Nephron progenitor cell (in vitro differentiated cells): ENCODE results near the gene VPS8.

Experiments
- DNase-seq: peaks from one replicate; pipeline ENCODE4 v3.0.0; 2021
- H3K27ac Mint-ChIP-seq: 2 replicates; pipeline ENCODE4 v1.8.0; 2021; ENCODE audit warnings: mild to moderate bottlenecking, moderate library complexity, mixed read lengths
- H3K27me3 Mint-ChIP-seq: 2 replicates; pipeline ENCODE4 v1.8.0; 2021; ENCODE audit warnings: mild to moderate bottlenecking, low read depth, mixed read lengths; ENCODE audit not compliant: poor library complexity
- H3K36me3 Mint-ChIP-seq: 2 replicates; pipeline ENCODE4 v1.8.0; 2021; ENCODE audit warnings: low read depth, mixed read lengths
- H3K4me1 Mint-ChIP-seq: 2 replicates; pipeline ENCODE4 v1.8.0; 2021; ENCODE audit warnings: mixed read lengths
- H3K4me3 Mint-ChIP-seq: 2 replicates; pipeline ENCODE4 v1.8.0; 2021; ENCODE audit warnings: mild to moderate bottlenecking, moderate library complexity, mixed read lengths
- H3K9me3 Mint-ChIP-seq: 2 replicates; pipeline ENCODE4 v1.8.0; 2021; ENCODE audit warnings: mild to moderate bottlenecking, moderate library complexity, mixed read lengths
- CTCF ChIP-seq: fragments of 200-600 bp; sonication (generic); IDR thresholded peaks from 2 replicates; pipeline ENCODE4 v1.5.0; 2021; ENCODE audit warnings: antibody characterized with exemption

VPS8 gene

DNA sequence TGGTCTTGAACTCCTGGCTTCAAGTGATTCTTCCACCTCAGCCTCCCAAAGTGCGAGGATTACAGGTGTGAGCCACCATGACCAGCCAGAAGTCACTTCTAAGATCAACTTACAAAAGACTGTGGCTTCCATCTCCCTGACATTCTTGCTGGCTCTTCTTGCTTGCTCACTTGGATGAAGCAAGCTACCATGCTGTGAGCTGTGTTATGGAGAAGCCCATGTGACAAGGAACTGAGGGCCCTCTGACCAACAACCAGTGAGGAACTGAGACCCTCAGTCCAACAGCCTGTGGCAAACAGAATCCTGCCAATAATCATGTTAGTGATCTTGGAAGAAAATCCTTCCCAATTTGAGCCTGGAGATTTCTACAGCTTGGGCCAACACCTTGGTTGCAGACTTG, 7.2 kb upstream of the VPS8 start:
- Mint-ChIP-seq H3K36me3 (no peaks in the 10 kb centered on the region), H3K4me3 (no peak overlapping the region), H3K27ac (no peak overlapping the region), H3K27me3 (peaks cover 23% of the 10 kb centered on the region), H3K9me3 (no peaks in the 10 kb centered on the region), H3K4me1 (peaks cover 40% of the 10 kb centered on the region)
- DNase-seq = no peak
- TF ChIP-seq CTCF = no peak

GRCh38 chr3:184805351-184806038, 6.5 kb upstream of the VPS8 start:
- Mint-ChIP-seq H3K36me3 (no peaks in the 10 kb centered on the region), H3K27me3 (peaks cover 20% of the 10 kb centered on the region), H3K27ac (no peak overlapping the region), H3K9me3 (no peaks in the 10 kb centered on the region), H3K4me3 (no peak overlapping the region), H3K4me1 (peaks cover 40% of the 10 kb centered on the region)
- no peak for DNase-seq
- no peak for TF ChIP-seq CTCF

- Mint-ChIP-seq H3K4me3 (no peak overlapping the region), H3K36me3 (no peaks in the 10 kb centered on the region), H3K27ac (peak overlapping the region; percentile 18), H3K4me1 (peaks cover 40% of the 10 kb centered on the region), H3K9me3 (no peaks in the 10 kb centered on the region), H3K27me3 (peaks cover 10% of the 10 kb centered on the region)
- no peak for TF ChIP-seq CTCF
- DNase-seq = no peak
Observed at GRCh38 chr3:184806567-184807271, 5.2 kb upstream of the VPS8 start.

DNA sequence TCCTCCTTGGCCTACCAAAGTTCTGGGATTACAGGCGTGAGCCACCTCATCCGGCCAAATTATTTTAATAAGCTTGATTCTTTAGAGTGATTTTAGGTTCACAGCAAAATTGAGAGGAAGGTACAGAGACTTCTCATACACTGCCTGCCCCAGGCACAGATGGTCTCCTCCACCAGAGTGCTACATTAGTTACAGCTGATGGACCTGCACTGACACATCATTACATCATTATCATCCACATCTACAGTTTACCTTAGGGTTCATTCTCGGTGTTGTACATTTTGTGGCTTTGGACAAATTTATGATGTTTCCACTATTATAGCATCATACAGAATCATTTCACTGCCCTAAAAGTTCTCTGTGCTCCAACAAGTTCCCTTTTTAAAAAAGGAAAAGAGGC, 4.4 kb upstream of the VPS8 start:
- no peak overlapping the region for H3K4me3 Mint-ChIP-seq
- no peak overlapping the region for H3K27ac Mint-ChIP-seq
- DNase-seq = no peak
- H3K27me3 Mint-ChIP-seq = peaks cover 9% of the 10 kb centered on the region
- H3K4me1 Mint-ChIP-seq = peaks cover 45% of the 10 kb centered on the region
- H3K9me3 Mint-ChIP-seq = no peaks in the 10 kb centered on the region
- H3K36me3 Mint-ChIP-seq = no peaks in the 10 kb centered on the region
- TF ChIP-seq CTCF = no peak

- Mint-ChIP-seq H3K36me3 (no peaks in the 10 kb centered on the region), H3K9me3 (no peaks in the 10 kb centered on the region), H3K27ac (no peak overlapping the region), H3K4me1 (peaks cover 47% of the 10 kb centered on the region), H3K4me3 (no peak overlapping the region), H3K27me3 (peaks cover 10% of the 10 kb centered on the region)
- peak; percentile 36 for DNase-seq
- peak; percentile 30 for TF ChIP-seq CTCF
Observed at GRCh38 chr3:184808021-184808420, 3.9 kb upstream of the VPS8 start.

DNA sequence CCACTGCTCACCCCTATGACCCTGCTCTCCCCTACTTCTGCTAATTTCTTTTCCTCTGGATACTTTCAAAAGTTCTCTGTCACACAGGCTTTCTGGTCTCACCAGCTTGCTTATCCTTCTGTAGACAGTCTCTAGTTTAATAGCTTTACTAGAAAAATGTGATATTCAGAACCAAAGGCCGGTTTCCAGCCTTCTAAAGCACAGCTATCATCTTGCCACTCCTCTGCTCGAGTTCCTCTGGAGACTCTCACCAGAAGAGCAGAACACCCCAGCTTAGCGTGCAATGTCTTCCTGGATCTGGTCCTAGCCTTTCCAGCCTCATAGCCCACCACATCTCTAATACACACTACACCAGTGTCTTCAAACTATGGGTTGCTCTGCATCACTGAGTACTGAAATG, 1.8 kb upstream of the VPS8 start:
- no peak for DNase-seq
- no peak overlapping the region for H3K4me3 Mint-ChIP-seq
- peaks cover 55% of the 10 kb centered on the region for H3K4me1 Mint-ChIP-seq

More for the DNA sequence above, 1.8 kb upstream of the VPS8 start:
- H3K36me3 Mint-ChIP-seq = no peaks in the 10 kb centered on the region
- H3K27ac Mint-ChIP-seq = no peak overlapping the region
- H3K9me3 Mint-ChIP-seq = no peaks in the 10 kb centered on the region
- H3K27me3 Mint-ChIP-seq = peaks cover 10% of the 10 kb centered on the region
- TF ChIP-seq CTCF = no peak
